ENCODE measurements around the gene RPS6KA3. TPM values are rescaled to one million over a fixed set of nuclear protein-coding genes. Genes with fewer than 3 reads are reported as not detected.

Gene RPS6KA3
- total and polyA plus RNA-seq, 2 donors: 20.9 to 41.4 TPM

- H3K9me3 ChIP-seq (ENCODE audit: control insufficient read depth in 2 of 2, insufficient read depth in 1 of 2, low read length in 1 of 2): peaks cover 0 to 3% of the 10 kb centered on the region in 2 donors
- no peaks in the 10 kb centered on the region for H3K36me3 ChIP-seq (ENCODE audit: control insufficient read depth in 2 of 2, insufficient read depth in 2 of 2, low read length in 1 of 2)
- WGBS: 97% methylated on average over 4 of the region's 4 CpGs
- no peak overlapping the region for H3K27ac ChIP-seq (ENCODE audit: low read depth in 1 of 2, low read length in 1 of 2)
- no peak for DNase-seq (ENCODE audit: low read depth in 6 of 9, low spot score in 9 of 9)
- H3K27me3 ChIP-seq (ENCODE audit: control insufficient read depth in 2 of 2, insufficient read depth in 1 of 2, low read length in 1 of 2): peaks cover 0 to 23% of the 10 kb centered on the region in 2 donors
- no peak overlapping the region for H3K4me3 ChIP-seq (ENCODE audit: low read length in 2 of 2)
- peaks cover 0 to 11% of the 10 kb centered on the region in 2 donors for H3K4me1 ChIP-seq (ENCODE audit: control insufficient read depth in 2 of 2, insufficient read depth in 2 of 2, low read length in 2 of 2)
Observed at GRCh38 chrX:20269848-20270561, 3.3 kb upstream of the RPS6KA3 start.

GRCh38 chrX:20267931-20268701 lies 1.4 kb upstream of the RPS6KA3 start:
- Histone ChIP-seq H3K27me3 (ENCODE audit: control insufficient read depth in 2 of 2, insufficient read depth in 1 of 2, low read length in 1 of 2) (peaks cover 0 to 23% of the 10 kb centered on the region in 2 donors), H3K9me3 (ENCODE audit: control insufficient read depth in 2 of 2, insufficient read depth in 1 of 2, low read length in 1 of 2) (peaks cover 0 to 3% of the 10 kb centered on the region in 2 donors), H3K36me3 (ENCODE audit: control insufficient read depth in 2 of 2, insufficient read depth in 2 of 2, low read length in 1 of 2) (no peaks in the 10 kb centered on the region), H3K4me3 (ENCODE audit: low read length in 2 of 2) (peak overlapping the region; percentile 52 to 66), H3K4me1 (ENCODE audit: control insufficient read depth in 2 of 2, insufficient read depth in 2 of 2, low read length in 2 of 2) (peaks cover 0 to 11% of the 10 kb centered on the region in 2 donors), H3K27ac (ENCODE audit: low read depth in 1 of 2, low read length in 1 of 2) (peak overlapping the region in 1 of 2 donors; percentile 39)
- 12% methylated on average over 54 of the region's 54 CpGs for WGBS
- DNase-seq (ENCODE audit: low read depth in 6 of 9, low spot score in 9 of 9): peak in 2 of 9 donors; percentile 4 to 32

- peak overlapping the region in 1 of 2 donors; percentile 39 for H3K27ac ChIP-seq (ENCODE audit: low read depth in 1 of 2, low read length in 1 of 2)
- under 1% methylated on average over 14 of the region's 14 CpGs for WGBS
- no peak for DNase-seq (ENCODE audit: low read depth in 6 of 9, low spot score in 9 of 9)
- no peaks in the 10 kb centered on the region for H3K36me3 ChIP-seq (ENCODE audit: control insufficient read depth in 2 of 2, insufficient read depth in 2 of 2, low read length in 1 of 2)
- H3K4me1 ChIP-seq (ENCODE audit: control insufficient read depth in 2 of 2, insufficient read depth in 2 of 2, low read length in 2 of 2): peaks cover 0 to 11% of the 10 kb centered on the region in 2 donors
- peaks cover 0 to 3% of the 10 kb centered on the region in 2 donors for H3K9me3 ChIP-seq (ENCODE audit: control insufficient read depth in 2 of 2, insufficient read depth in 1 of 2, low read length in 1 of 2)
- peaks cover 0 to 23% of the 10 kb centered on the region in 2 donors for H3K27me3 ChIP-seq (ENCODE audit: control insufficient read depth in 2 of 2, insufficient read depth in 1 of 2, low read length in 1 of 2)
- peak overlapping the region; percentile 52 to 66 for H3K4me3 ChIP-seq (ENCODE audit: low read length in 2 of 2)
Observed at GRCh38 chrX:20267607-20267930, 860 bp upstream of the RPS6KA3 start.

GRCh38 chrX:20265726-20266681 lies 705 bp downstream of the RPS6KA3 start:
- WGBS: under 1% methylated on average over 71 of the region's 75 CpGs

DNA sequence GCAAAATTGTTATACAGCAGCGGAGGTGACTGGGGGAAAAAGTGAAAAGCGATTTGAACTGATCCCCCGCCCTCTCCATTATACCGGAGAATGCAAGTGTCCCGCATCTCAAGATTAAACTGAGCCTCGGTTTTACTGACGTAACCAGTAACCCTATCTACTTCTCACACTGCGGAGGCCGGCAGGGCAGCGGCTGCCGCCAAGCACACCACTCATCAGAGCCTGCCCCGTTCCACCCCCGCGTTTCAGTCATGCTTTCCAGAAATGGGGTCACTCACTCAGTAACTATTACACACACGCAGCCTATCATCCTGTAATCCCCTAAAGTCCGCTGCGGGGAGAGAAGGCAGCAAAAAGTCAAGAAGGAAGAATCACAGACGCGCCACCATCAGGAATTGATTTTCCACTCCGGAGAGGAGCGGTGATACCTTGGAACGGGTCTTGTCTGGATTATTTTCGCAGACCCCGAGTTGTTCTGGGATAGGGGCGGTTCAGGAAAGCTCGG lies 1.4 kb downstream of the RPS6KA3 start:
- DNase-seq (ENCODE audit: low read depth in 6 of 9, low spot score in 9 of 9): peak in 4 of 9 donors; percentile 3 to 52 (median 22)
- Histone ChIP-seq H3K27me3 (ENCODE audit: control insufficient read depth in 2 of 2, insufficient read depth in 1 of 2, low read length in 1 of 2) (peaks cover 0 to 23% of the 10 kb centered on the region in 2 donors), H3K4me1 (ENCODE audit: control insufficient read depth in 2 of 2, insufficient read depth in 2 of 2, low read length in 2 of 2) (peaks cover 0 to 11% of the 10 kb centered on the region in 2 donors), H3K36me3 (ENCODE audit: control insufficient read depth in 2 of 2, insufficient read depth in 2 of 2, low read length in 1 of 2) (no peaks in the 10 kb centered on the region), H3K9me3 (ENCODE audit: control insufficient read depth in 2 of 2, insufficient read depth in 1 of 2, low read length in 1 of 2) (peaks cover 0 to 3% of the 10 kb centered on the region in 2 donors), H3K27ac (ENCODE audit: low read depth in 1 of 2, low read length in 1 of 2) (peak overlapping the region; percentile 56 to 82), H3K4me3 (ENCODE audit: low read length in 2 of 2) (peak overlapping the region; percentile 74 to 76)
- under 1% methylated on average over 26 of the region's 26 CpGs for WGBS

More at GRCh38 chrX:20265726-20266681, 705 bp downstream of the RPS6KA3 start:
- H3K4me1 ChIP-seq (ENCODE audit: control insufficient read depth in 2 of 2, insufficient read depth in 2 of 2, low read length in 2 of 2): peaks cover 0 to 11% of the 10 kb centered on the region in 2 donors
- peak in 4 of 9 donors; percentile 18 to 62 (median 26) for DNase-seq (ENCODE audit: low read depth in 6 of 9, low spot score in 9 of 9)
- H3K36me3 ChIP-seq (ENCODE audit: control insufficient read depth in 2 of 2, insufficient read depth in 2 of 2, low read length in 1 of 2): no peaks in the 10 kb centered on the region
- H3K4me3 ChIP-seq (ENCODE audit: low read length in 2 of 2): peak overlapping the region; percentile 74 to 76
- H3K27ac ChIP-seq (ENCODE audit: low read depth in 1 of 2, low read length in 1 of 2): peak overlapping the region; percentile 56 to 82
- H3K9me3 ChIP-seq (ENCODE audit: control insufficient read depth in 2 of 2, insufficient read depth in 1 of 2, low read length in 1 of 2): peaks cover 0 to 3% of the 10 kb centered on the region in 2 donors
- peaks cover 0 to 23% of the 10 kb centered on the region in 2 donors for H3K27me3 ChIP-seq (ENCODE audit: control insufficient read depth in 2 of 2, insufficient read depth in 1 of 2, low read length in 1 of 2)

GRCh38 chrX:20263474-20263873 lies 3.2 kb downstream of the RPS6KA3 start:
- no peak overlapping the region for H3K4me3 ChIP-seq (ENCODE audit: low read length in 2 of 2)
- H3K36me3 ChIP-seq (ENCODE audit: control insufficient read depth in 2 of 2, insufficient read depth in 2 of 2, low read length in 1 of 2): no peaks in the 10 kb centered on the region
- H3K9me3 ChIP-seq (ENCODE audit: control insufficient read depth in 2 of 2, insufficient read depth in 1 of 2, low read length in 1 of 2): peaks cover 0 to 3% of the 10 kb centered on the region in 2 donors
- H3K4me1 ChIP-seq (ENCODE audit: control insufficient read depth in 2 of 2, insufficient read depth in 2 of 2, low read length in 2 of 2): peaks cover 0 to 10% of the 10 kb centered on the region in 2 donors
- peaks cover 0 to 20% of the 10 kb centered on the region in 2 donors for H3K27me3 ChIP-seq (ENCODE audit: control insufficient read depth in 2 of 2, insufficient read depth in 1 of 2, low read length in 1 of 2)
- peak overlapping the region in 1 of 2 donors; percentile 18 for H3K27ac ChIP-seq (ENCODE audit: low read depth in 1 of 2, low read length in 1 of 2)
- WGBS: 2% methylated on average over 2 of the region's 2 CpGs
- peak in 2 of 9 donors; percentile 13 to 40 for DNase-seq (ENCODE audit: low read depth in 6 of 9, low spot score in 9 of 9)

GRCh38 chrX:20260885-20261284 lies 5.8 kb downstream of the RPS6KA3 start:
- no peak for DNase-seq (ENCODE audit: low read depth in 6 of 9, low spot score in 9 of 9)
- Histone ChIP-seq H3K27me3 (ENCODE audit: control insufficient read depth in 2 of 2, insufficient read depth in 1 of 2, low read length in 1 of 2) (peaks cover 0 to 3% of the 10 kb centered on the region in 2 donors), H3K4me1 (ENCODE audit: control insufficient read depth in 2 of 2, insufficient read depth in 2 of 2, low read length in 2 of 2) (no peaks in the 10 kb centered on the region), H3K27ac (ENCODE audit: low read depth in 1 of 2, low read length in 1 of 2) (no peak overlapping the region), H3K36me3 (ENCODE audit: control insufficient read depth in 2 of 2, insufficient read depth in 2 of 2, low read length in 1 of 2) (no peaks in the 10 kb centered on the region), H3K9me3 (ENCODE audit: control insufficient read depth in 2 of 2, insufficient read depth in 1 of 2, low read length in 1 of 2) (no peaks in the 10 kb centered on the region), H3K4me3 (ENCODE audit: low read length in 2 of 2) (no peak overlapping the region)
- WGBS: 69% methylated on average over 2 of the region's 2 CpGs

- Histone ChIP-seq H3K27me3 (ENCODE audit: control insufficient read depth in 2 of 2, insufficient read depth in 1 of 2, low read length in 1 of 2) (no peaks in the 10 kb centered on the region), H3K9me3 (ENCODE audit: control insufficient read depth in 2 of 2, insufficient read depth in 1 of 2, low read length in 1 of 2) (peaks cover 0 to 3% of the 10 kb centered on the region in 2 donors), H3K36me3 (ENCODE audit: control insufficient read depth in 2 of 2, insufficient read depth in 2 of 2, low read length in 1 of 2) (peaks cover 0 to 6% of the 10 kb centered on the region in 2 donors), H3K4me1 (ENCODE audit: control insufficient read depth in 2 of 2, insufficient read depth in 2 of 2, low read length in 2 of 2) (peaks cover 0 to 4% of the 10 kb centered on the region in 2 donors), H3K4me3 (ENCODE audit: low read length in 2 of 2) (no peak overlapping the region), H3K27ac (ENCODE audit: low read depth in 1 of 2, low read length in 1 of 2) (no peak overlapping the region)
- 90% methylated on average over 4 of the region's 4 CpGs for WGBS
- DNase-seq (ENCODE audit: low read depth in 6 of 9, low spot score in 9 of 9): no peak
Observed at GRCh38 chrX:20254712-20255299, 11.9 kb downstream of the RPS6KA3 start.

All from thymus (tissue), 11 donors.